ENCODE results near the gene WWC2.

- no peak for TF ChIP-seq SUZ12 (IDR thresholded peaks at IDR 0.05; ENCODE audit: extremely low read depth, insufficient read depth, insufficient read length)
- no peak for TF ChIP-seq ZNF274 (IDR thresholded peaks at IDR 0.05; ENCODE audit: low read depth, low read length)
- TF ChIP-seq YY1 (IDR thresholded peaks at IDR 0.05; ENCODE audit: insufficient read depth, insufficient read length) = no peak
These were observed 33.0 kb downstream of the WWC2 start for GRCh38 chr4:183132081-183132480.
